NCI-H510A (cell line): Measurements from ENCODE around the gene OTOS.

ENCODE experiments used
- DNase-seq: peaks from one replicate; lab custom pipeline; 2025; lab: John Stamatoyannopoulos, UW

Gene OTOS

GRCh38 chr2:240167588-240167880 is 27.1 kb upstream of the OTOS start:
- no peak for DNase-seq

GRCh38 chr2:240166761-240167587 is 26.5 kb upstream of the OTOS start:
- DNase-seq: no peak

GRCh38 chr2:240166191-240166590 is 25.7 kb upstream of the OTOS start:
- no peak for DNase-seq

- DNase-seq: no peak
Observed at GRCh38 chr2:240165661-240166060, 25.2 kb upstream of the OTOS start.

GRCh38 chr2:240165034-240165433 is 24.6 kb upstream of the OTOS start:
- DNase-seq: no peak

- DNase-seq: no peak
Observed at GRCh38 chr2:240164586-240164985, 24.1 kb upstream of the OTOS start.

GRCh38 chr2:240163844-240164574 is 23.6 kb upstream of the OTOS start:
- DNase-seq: no peak

- DNase-seq: no peak
Observed at GRCh38 chr2:240162939-240163714, 22.7 kb upstream of the OTOS start.

GRCh38 chr2:240162531-240162930 is 22.1 kb upstream of the OTOS start:
- DNase-seq: no peak

- DNase-seq: no peak
Observed at GRCh38 chr2:240162032-240162431, 21.6 kb upstream of the OTOS start.

- no peak for DNase-seq
Observed at GRCh38 chr2:240161087-240161750, 20.8 kb upstream of the OTOS start.

- no peak for DNase-seq
Observed at GRCh38 chr2:240160291-240161086, 20.0 kb upstream of the OTOS start.

- DNase-seq: no peak
Observed at GRCh38 chr2:240159251-240159839, 18.9 kb upstream of the OTOS start.

GRCh38 chr2:240157147-240157470 is 16.7 kb upstream of the OTOS start:
- no peak for DNase-seq

GRCh38 chr2:240156435-240157146 is 16.1 kb upstream of the OTOS start:
- no peak for DNase-seq

GRCh38 chr2:240155745-240156390 is 15.4 kb upstream of the OTOS start:
- DNase-seq: no peak

GRCh38 chr2:240155048-240155744 is 14.7 kb upstream of the OTOS start:
- DNase-seq: no peak

- DNase-seq: no peak
Observed at GRCh38 chr2:240154606-240155005, 14.1 kb upstream of the OTOS start.

GRCh38 chr2:240153418-240153817 is 13.0 kb upstream of the OTOS start:
- DNase-seq: no peak
